Fibroblast of mammary gland (primary cell): ENCODE results near the gene NCOA7.

Experiments used
- DNase-seq: peaks from one replicate; pipeline ENCODE4 v3.0.0-alpha.2; 2010; ENCODE audit warnings: low read depth
- H3K4me3 ChIP-seq: 2 replicates; pipeline ENCODE4 v1.5.1; 2011; ENCODE audit warnings: low read depth, mild to moderate bottlenecking, low read length, moderate library complexity; ENCODE audit not compliant: control insufficient read depth
- CTCF ChIP-seq: conservative IDR thresholded peaks from 2 replicates; pipeline ENCODE4 v1.5.1; 2011; ENCODE audit warnings: low read depth, low read length, inconsistent platforms; ENCODE audit not compliant: control insufficient read depth, insufficient read depth

NCOA7 gene

GRCh38 chr6:125943528-125944433, 153.0 kb downstream of the NCOA7 start:
- no peak for DNase-seq
- no peak overlapping the region for H3K4me3 ChIP-seq
- TF ChIP-seq CTCF = no peak

- no peak overlapping the region for H3K4me3 ChIP-seq
- TF ChIP-seq CTCF = no peak
Observed at GRCh38 chr6:125944434-125944816, 153.7 kb downstream of the NCOA7 start.

DNA sequence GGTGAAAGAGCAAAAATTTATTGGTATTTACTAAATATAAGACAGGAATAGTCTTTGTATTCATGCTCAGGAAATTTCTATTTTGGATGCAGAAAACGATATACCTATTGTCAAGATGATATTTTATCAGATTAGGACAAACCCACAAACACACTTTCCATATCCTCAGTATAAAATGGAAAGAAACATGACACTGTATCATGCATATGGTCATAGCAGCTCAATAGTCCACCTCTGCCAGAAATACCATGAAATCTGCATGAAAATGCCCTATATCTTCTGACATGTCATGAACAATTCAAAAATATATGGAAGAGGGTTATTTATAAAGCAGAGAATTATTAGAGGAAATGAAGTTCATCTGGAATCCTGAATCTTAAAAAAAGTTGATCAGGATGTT, 154.1 kb downstream of the NCOA7 start:
- TF ChIP-seq CTCF = no peak
- no peak for DNase-seq
- no peak overlapping the region for H3K4me3 ChIP-seq

More at GRCh38 chr6:125944434-125944816, 153.7 kb downstream of the NCOA7 start:
- peak; percentile 69 for DNase-seq

GRCh38 chr6:125945378-125946141, 154.8 kb downstream of the NCOA7 start:
- DNase-seq = no peak
- no peak overlapping the region for H3K4me3 ChIP-seq
- TF ChIP-seq CTCF = no peak

GRCh38 chr6:125947615-125948014, 156.9 kb downstream of the NCOA7 start:
- no peak for TF ChIP-seq CTCF
- peak; percentile 51 for DNase-seq

DNA sequence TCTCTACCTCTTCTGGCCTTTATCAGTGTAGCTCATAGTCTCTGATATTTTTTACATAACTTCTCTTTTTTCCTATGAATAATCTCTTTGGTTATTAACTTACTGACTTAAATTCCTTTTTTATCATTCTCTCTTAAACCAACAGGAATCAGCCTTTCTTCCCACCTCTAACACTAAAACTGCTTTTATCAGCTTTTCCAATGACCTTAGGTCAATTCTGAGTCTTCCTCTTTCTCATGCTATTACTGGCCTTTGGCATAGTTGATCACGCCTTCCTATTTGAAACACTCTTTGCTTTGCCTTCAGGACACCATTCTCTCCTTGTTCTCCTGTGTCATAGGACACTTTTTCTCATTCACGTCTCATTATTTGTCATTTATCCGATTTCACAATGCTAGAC, 157.7 kb downstream of the NCOA7 start:
- DNase-seq = no peak
- H3K4me3 ChIP-seq = no peak overlapping the region
- TF ChIP-seq CTCF = no peak

More at GRCh38 chr6:125947615-125948014, 156.9 kb downstream of the NCOA7 start:
- no peak overlapping the region for H3K4me3 ChIP-seq
